GM13977 (cell line): Measurements from ENCODE around the gene ZBTB46.

Experiments
- DNase-seq: peaks from one replicate; pipeline ENCODE4 v3.0.0; 2012; ENCODE audit warnings: low spot score
- in situ Hi-C: fragments of 300-500 bp; cut with MboI; formaldehyde crosslinking; loops from one replicate; pipeline ENCODE4 v1.12.0; 2022; ENCODE audit warnings: low sequenced_read_pairs, low pct_unique_long_range_greater_than_20kb, mixed read lengths, inconsistent platforms; ENCODE audit not compliant: unreplicated experiment
- TF ChIP-seq, protein P1 (sequence below): IDR thresholded peaks from 2 replicates; pipeline ENCODE4 v1.5.1; 2012; ENCODE audit warnings: mild to moderate bottlenecking, control low read depth; ENCODE audit not compliant: insufficient read depth; ENCODE audit errors: extremely low read depth, missing control alignments

ZBTB46 gene

GRCh38 chr20:63695424-63696305 is 135.4 kb downstream of the ZBTB46 start:
- in situ Hi-C loops: no loop called here
- TF ChIP-seq, protein P1, sequence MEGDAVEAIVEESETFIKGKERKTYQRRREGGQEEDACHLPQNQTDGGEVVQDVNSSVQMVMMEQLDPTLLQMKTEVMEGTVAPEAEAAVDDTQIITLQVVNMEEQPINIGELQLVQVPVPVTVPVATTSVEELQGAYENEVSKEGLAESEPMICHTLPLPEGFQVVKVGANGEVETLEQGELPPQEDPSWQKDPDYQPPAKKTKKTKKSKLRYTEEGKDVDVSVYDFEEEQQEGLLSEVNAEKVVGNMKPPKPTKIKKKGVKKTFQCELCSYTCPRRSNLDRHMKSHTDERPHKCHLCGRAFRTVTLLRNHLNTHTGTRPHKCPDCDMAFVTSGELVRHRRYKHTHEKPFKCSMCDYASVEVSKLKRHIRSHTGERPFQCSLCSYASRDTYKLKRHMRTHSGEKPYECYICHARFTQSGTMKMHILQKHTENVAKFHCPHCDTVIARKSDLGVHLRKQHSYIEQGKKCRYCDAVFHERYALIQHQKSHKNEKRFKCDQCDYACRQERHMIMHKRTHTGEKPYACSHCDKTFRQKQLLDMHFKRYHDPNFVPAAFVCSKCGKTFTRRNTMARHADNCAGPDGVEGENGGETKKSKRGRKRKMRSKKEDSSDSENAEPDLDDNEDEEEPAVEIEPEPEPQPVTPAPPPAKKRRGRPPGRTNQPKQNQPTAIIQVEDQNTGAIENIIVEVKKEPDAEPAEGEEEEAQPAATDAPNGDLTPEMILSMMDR: no peak

GRCh38 chr20:63694584-63695423 is 136.3 kb downstream of the ZBTB46 start:
- DNase-seq: no peak
- TF ChIP-seq, protein P1: no peak
- in situ Hi-C loops: no loop called here

More at GRCh38 chr20:63695424-63696305, 135.4 kb downstream of the ZBTB46 start:
- no peak for DNase-seq

DNA sequence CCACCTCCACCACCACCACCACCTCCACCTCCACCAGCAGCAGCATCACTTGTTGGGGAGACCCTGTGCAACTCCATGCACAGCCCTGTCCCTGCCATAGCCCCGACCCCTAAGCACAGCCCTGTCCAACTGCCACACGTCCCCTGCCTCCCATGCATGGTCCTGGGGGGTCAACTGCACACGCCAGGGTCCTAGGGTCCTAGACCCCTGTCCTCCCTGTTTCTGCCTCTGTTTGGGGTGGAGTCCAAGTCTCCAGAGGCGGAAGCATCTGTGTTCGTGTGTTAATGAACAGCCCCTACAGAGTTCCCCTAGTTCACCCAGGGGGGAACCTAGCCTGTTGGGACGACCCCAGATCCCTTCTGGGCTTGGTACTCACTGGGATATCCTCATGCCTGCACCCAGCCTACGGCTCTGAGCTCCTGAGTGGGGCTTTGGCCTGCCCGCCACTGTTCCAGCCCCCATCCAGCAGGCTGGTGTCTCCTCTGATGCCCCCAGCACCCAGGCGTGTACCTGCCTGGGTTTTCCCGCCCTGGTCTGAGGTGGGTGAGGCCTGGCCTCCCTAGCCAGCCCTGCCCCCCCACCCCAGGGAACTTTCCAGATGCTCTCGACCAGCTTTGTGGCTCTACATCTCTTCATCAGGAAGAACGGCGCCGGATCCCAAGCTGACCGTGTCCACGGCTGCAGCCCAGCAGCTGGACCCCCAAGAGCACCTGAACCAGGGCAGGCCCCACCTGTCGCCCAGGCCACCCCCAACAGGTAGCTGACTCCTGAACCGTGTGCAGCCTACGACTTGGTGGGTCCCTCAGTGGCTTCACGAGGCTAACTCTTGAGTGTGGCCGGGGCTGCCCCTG is 137.1 kb downstream of the ZBTB46 start:
- in situ Hi-C loops: no loop called here
- TF ChIP-seq, protein P1: no peak
- DNase-seq: no peak
